Stimulated activated naive CD8-positive, alpha-beta T cell treated with anti-CD3 and anti-CD28 coated beads, Interleukin-15, amount 100 ng/mL, for 72 hours (primary cell): Measurements from ENCODE around the gene HOXA6.
A peak's percentile ranks its signal among the peaks of the same experiment; 100 is the strongest.

ENCODE experiments used
- ATAC-seq: fragments of 150-1000 bp; cut with Tn5 transposase; 2 replicates; pipeline ENCODE4 v1.10.0; 2021; ENCODE audit warnings: mild to moderate bottlenecking, moderate library complexity
- DNase-seq, 2 donors: peaks; one replicate each; pipeline ENCODE4 v3.0.0; 2021 to 2022
- H3K27ac Mint-ChIP-seq, 2 donors: one replicate each; pipeline ENCODE4 v1.8.0; 2022; ENCODE audit warnings: mild to moderate bottlenecking in 2 of 2, mixed read lengths in 2 of 2, moderate library complexity in 2 of 2
- H3K27me3 Mint-ChIP-seq: one replicate; pipeline ENCODE4 v1.8.0; 2022; ENCODE audit warnings: mixed read lengths
- H3K4me1 Mint-ChIP-seq: one replicate; pipeline ENCODE4 v1.8.0; 2022; ENCODE audit warnings: mild to moderate bottlenecking, mixed read lengths
- H3K4me3 Mint-ChIP-seq, 2 donors: one replicate each; pipeline ENCODE4 v1.8.0; 2022; ENCODE audit warnings: mild to moderate bottlenecking in 2 of 2, mixed read lengths in 2 of 2, moderate library complexity in 1 of 2
- H3K9me3 Mint-ChIP-seq, 2 donors: one replicate each; pipeline ENCODE4 v1.8.0; 2022; ENCODE audit warnings: mixed read lengths in 2 of 2

The HOXA6 gene

DNA sequence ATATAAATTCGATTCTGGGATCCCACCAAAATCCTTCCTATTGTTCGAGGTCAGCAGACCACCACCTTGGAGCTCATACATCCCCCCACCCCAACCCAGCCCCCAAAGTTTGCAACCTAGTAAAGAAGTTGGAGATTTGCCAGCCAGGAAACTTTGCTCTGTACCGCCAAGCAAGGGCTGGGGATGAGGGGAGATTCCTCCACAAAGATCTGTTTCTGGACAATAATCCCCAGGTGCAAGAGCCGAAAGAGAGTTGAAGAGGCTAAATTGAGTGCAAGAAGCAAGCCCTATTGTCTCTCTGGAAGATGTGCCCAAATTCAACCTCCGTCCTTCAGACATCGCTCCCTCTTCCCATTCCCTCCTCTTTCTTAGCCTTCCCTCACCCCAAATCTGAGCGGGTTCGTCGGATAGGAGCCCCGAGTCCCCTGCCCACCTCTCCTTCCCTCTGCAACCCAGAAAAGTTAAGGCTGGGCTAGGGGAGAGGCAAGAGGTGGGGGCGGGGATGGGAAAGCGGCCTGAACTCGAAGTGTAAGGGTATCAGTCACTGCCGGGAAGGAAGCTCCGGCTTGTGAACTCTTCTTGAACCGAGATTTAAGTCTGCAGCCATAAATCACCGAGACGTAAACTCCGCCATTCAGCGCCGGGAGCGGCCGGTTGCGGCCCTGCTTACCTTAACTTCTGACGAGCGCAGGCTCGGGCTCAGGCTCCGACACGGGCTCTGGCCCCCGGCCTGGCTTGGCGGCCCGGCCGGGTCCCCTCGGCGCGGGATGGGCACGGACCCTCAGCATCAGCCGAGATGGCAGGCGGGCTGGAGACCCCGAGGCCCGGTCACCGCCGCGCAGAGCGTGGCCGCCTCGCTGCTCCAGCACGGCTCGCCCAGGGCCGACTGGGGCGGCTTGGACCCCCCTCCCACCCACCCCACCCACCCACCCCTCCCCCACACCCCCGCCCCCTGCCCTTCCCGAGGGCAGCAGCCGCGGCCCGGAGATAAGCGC, 34.3 kb downstream of the HOXA6 start:
- DNase-seq: no peak
- peak; percentile 54 for ATAC-seq
- Mint-ChIP-seq H3K4me3 (no peak overlapping the region), H3K27ac (no peak overlapping the region), H3K27me3 (peaks cover 7% of the 10 kb centered on the region), H3K9me3 (no peaks in the 10 kb centered on the region), H3K4me1 (no peaks in the 10 kb centered on the region)

DNA sequence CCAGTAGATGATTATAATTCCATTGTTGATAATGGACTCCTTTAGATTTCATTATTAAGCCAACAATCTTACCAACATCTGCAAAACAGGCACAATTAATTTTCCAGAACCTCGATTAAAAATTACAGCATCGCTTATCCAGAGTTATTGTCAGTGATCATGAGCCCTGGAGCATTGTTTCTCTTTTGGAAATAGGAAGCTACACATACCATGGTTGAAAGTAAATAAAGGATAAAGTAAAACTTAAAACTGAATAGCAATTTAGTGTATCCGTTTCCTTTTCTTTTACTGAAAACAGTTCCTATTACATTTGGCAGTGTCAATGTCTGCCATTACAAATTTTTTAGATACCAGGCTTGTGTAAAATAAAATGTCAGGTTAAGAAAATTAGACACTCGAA, 35.2 kb downstream of the HOXA6 start:
- Mint-ChIP-seq H3K4me1 (no peaks in the 10 kb centered on the region), H3K27me3 (peaks cover 7% of the 10 kb centered on the region), H3K4me3 (no peak overlapping the region), H3K27ac (no peak overlapping the region), H3K9me3 (no peaks in the 10 kb centered on the region)
- no peak for ATAC-seq
- DNase-seq: no peak

DNA sequence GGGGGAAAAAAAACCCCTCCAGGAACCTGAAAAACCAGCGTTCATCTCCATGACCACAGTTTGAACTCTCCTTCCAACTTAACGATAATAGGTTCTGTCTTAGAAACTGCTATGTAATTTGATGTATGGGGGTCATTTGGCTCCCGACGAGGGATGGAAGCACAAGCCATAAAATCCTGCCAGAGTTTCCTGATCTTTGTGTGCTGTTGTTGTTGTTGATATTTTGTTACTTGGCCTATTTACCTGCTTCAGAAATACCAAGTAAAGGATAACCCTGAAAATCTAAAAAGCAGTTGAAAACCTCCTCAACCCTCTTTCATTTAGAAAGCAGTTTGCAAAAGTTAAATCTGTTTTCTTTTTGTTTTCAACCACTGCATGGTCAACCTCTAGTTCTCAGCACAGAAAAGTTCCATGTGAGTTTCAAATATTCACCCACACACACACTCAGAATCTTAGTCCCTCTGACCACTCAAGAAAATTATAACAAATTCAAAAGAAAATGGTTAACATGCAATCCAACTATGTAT, 35.8 kb downstream of the HOXA6 start:
- H3K4me1 Mint-ChIP-seq: no peaks in the 10 kb centered on the region
- no peak overlapping the region for H3K4me3 Mint-ChIP-seq
- DNase-seq: no peak
- no peak overlapping the region for H3K27ac Mint-ChIP-seq
- peaks cover 7% of the 10 kb centered on the region for H3K27me3 Mint-ChIP-seq
- ATAC-seq: no peak
- H3K9me3 Mint-ChIP-seq: no peaks in the 10 kb centered on the region

DNA sequence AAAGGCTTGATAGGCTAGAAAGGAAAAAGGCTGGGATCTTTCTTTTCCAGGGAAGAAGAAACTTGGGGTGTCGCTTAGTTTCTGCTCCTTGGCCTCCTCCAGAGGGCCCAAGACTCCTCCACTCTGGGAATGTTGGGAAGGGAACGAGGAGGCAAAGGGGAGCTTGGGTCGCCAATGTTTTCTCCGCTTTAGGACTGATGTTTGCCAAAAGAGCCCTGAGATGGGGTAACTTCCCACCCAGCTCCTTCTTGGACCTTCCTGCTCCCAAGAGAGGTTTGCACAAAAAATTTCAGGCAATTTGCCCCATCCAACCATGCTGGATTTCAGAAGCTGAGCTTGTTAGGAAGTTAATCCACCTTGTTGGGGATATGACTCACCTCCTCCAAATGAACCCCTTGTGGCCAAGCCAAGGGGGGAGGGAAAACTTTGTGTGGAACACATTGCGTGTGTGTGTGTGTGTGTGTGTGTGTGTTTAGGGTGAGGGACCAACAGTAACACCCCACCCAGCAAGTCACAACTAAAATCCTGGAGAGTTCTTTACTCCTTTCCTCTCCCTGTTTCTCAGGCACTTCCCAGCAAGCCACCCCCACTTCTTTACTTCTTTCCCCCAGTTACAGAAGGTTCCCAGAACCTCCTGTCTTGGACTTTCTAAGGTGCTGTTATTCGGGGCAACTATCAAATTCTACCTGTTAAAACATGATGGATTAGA, 36.4 kb downstream of the HOXA6 start:
- Mint-ChIP-seq H3K4me1 (no peaks in the 10 kb centered on the region), H3K4me3 (no peak overlapping the region), H3K9me3 (no peaks in the 10 kb centered on the region), H3K27ac (no peak overlapping the region), H3K27me3 (peaks cover 10% of the 10 kb centered on the region)
- no peak for ATAC-seq
- DNase-seq: no peak

DNA sequence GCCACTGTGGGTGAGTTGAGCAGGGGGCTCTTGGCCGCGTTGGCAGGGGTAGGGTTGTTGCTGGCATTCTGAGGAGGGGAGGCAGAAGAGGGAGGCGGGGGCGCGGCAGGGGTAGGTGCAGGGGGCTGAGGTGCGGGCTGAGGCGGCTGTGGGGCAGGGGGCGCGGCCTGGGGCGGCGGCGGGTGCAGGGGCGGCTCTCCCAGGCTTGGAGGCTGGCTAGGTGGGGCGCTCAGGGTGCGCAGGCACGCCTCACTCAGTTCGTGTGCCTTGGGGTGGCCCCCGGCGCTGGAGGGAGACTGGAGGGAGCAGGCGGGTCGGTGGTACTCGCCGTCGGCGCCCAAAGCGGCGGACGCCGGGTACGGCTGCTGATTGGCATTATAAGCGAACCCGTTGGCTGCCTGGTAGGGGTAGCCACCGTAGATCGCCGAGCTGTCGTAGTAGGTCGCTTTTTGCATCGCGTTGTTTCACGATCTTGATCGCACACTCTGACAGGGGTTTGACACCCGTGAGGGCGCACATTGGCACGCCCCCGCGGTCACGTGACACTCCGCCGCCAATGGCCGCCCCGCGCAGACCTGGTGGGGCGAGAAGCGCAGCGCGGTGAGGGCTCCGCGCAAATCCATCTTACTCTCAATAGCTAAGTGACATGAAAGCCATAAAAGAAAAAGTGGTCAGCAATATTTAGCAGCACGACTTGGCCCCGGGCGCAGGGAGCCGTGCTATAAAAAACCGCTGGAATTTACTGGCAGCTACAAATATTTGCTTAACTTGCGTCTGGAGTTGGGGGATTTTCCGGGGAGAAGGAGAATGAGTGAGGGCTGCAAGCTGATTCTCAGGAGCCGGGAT, 37.2 kb downstream of the HOXA6 start:
- Mint-ChIP-seq H3K27me3 (peaks cover 18% of the 10 kb centered on the region), H3K9me3 (no peaks in the 10 kb centered on the region), H3K4me1 (no peaks in the 10 kb centered on the region), H3K27ac (no peak overlapping the region), H3K4me3 (no peak overlapping the region)
- DNase-seq (no peak), ATAC-seq (peak; percentile 68)

DNA sequence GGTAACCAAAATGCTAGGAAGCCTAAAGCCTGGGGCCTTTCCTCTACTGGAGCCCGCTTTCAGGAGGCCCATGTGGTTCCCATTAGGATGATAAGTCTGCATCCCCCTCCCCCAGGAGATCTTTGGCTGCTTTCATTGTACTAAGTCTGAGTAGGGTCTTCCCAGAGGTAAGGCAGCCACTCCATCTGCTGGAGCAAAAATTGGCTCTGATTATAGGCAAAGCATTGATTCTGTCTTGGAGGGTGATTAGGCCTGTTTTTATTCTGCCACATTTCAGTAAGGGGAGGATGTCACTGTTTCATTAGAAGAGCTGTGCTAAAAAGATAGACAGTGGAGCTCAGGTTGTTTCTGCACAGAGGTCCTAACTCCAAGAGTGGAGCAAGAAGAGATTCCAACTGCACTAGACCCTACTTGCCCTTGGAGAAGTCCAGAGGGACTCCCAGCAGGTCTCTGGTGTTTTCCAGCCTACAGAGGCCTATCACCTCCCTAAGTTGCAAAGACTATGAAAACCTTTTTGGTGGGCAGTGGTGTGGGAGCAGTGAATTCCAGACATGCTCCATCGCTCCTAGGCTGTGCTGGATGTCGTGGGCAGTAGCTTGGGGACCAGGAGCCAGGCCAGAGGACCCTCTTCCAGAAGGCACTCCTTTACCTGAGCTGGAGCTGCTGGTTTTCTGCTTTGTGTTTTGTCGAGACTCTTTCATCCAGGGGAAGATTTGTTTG, 37.9 kb downstream of the HOXA6 start:
- Mint-ChIP-seq H3K4me1 (no peaks in the 10 kb centered on the region), H3K4me3 (no peak overlapping the region), H3K9me3 (no peaks in the 10 kb centered on the region), H3K27ac (peak overlapping the region in 1 of 2 donors; percentile 46), H3K27me3 (peaks cover 23% of the 10 kb centered on the region)
- no peak for ATAC-seq
- no peak for DNase-seq

DNA sequence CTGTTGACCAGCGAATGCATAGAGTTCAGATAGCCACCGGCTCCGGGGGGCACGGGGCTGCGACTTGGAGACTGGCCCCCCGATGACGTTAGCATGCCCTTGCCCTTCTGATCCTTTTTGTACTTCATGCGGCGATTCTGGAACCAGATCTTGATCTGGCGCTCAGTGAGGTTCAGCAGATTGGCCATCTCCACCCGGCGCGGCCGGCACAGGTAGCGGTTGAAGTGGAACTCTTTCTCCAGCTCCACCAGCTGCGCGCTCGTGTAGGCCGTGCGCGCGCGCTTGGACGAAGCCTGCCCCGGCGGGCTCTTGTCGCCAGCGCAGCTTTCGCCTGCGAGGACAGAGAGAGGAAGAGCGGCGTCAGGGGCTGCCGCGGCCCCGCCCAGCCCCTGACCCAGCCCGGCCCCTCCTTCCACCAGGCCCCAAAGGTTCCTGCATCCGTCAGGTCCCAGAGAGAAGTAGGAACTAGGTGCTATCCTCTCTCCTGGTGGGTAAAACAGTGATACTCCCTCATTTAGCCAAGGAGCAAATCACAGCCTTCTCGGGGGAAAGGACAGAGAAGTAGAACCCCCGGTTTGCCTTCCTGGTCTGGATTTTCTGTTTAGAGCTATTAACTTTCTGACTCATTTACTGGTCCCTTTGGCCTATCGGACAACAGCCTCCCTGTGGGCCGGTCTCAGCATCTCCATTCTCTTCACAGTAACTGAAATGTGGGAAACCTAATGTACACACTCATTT, 39.0 kb downstream of the HOXA6 start:
- no peak for DNase-seq
- H3K27me3 Mint-ChIP-seq: peaks cover 34% of the 10 kb centered on the region
- H3K9me3 Mint-ChIP-seq: no peaks in the 10 kb centered on the region
- H3K4me1 Mint-ChIP-seq: peaks cover 5% of the 10 kb centered on the region
- peak overlapping the region in 1 of 2 donors; percentile 19 for H3K27ac Mint-ChIP-seq
- no peak overlapping the region for H3K4me3 Mint-ChIP-seq
- ATAC-seq: peak; percentile 10

DNA sequence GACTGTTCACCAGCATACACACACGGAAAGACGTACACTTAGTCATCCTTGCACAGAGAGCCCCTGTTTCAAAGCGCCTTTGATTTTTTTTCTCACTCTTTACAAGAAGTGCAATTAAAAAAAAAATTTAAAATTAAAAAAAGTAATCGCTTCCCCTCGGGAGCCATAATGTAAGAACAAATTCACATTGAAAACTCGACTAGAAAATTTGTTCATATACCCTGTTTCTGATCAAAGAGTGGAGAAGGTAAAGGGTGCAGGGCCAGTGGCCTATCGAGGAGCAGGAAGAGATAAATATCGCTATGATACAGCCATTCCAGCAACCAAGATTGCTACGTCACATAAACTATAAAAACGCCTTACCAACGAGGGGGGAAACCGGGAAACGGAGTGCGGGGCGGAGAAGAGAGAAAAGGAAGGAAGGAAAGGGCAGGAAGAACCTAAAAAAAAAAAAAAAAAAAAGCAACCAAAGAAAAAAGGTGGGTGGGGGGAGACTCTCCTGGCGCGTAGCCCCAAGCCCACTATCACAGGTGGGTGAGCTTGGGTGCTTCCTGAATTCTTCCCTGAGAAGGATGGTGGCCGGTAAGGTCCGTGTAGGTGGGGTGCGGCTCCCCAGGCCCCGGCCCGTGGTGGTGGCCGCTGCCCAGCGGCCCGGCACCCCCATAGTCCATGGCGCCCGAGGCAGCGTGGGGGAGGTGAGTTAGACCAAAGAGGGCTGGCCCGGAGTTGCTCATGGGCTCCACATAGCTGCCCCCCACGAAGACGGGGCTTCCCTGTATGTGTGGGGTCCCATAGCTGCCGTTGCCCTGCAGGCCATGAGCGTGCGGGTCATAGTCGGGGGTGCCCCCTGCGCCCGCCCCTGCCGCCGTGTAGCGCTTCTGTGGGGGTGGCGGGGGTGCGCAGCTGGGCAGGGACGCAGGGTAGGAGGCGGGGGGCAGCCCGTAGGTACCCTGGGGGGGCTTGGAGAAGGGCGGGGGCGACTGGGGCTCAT, 39.9 kb downstream of the HOXA6 start:
- Mint-ChIP-seq H3K4me1 (peaks cover 13% of the 10 kb centered on the region), H3K9me3 (no peaks in the 10 kb centered on the region), H3K27ac (no peak overlapping the region), H3K27me3 (peaks cover 43% of the 10 kb centered on the region), H3K4me3 (no peak overlapping the region)
- peak; percentile 70 for ATAC-seq
- DNase-seq: no peak

DNA sequence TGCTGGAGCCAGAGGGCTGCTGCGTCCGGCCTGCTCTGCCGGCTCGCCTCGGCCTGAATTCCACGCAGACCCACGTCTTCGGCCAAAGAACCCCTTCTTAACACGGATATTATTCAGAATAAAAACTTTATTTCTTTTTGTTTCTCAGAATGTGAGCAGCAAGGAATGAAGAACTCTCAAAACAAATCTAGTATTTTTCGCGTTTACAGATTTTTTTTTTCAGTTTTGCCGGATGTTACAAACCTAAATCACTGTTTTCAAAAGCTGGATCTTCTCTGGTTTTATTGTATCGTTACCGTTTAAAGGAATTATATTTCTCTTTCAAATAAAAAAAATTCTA, 40.7 kb downstream of the HOXA6 start:
- H3K27ac Mint-ChIP-seq: no peak overlapping the region
- H3K9me3 Mint-ChIP-seq: no peaks in the 10 kb centered on the region
- no peak for ATAC-seq
- peaks cover 21% of the 10 kb centered on the region for H3K4me1 Mint-ChIP-seq
- peaks cover 49% of the 10 kb centered on the region for H3K27me3 Mint-ChIP-seq
- H3K4me3 Mint-ChIP-seq: no peak overlapping the region
- DNase-seq: no peak

DNA sequence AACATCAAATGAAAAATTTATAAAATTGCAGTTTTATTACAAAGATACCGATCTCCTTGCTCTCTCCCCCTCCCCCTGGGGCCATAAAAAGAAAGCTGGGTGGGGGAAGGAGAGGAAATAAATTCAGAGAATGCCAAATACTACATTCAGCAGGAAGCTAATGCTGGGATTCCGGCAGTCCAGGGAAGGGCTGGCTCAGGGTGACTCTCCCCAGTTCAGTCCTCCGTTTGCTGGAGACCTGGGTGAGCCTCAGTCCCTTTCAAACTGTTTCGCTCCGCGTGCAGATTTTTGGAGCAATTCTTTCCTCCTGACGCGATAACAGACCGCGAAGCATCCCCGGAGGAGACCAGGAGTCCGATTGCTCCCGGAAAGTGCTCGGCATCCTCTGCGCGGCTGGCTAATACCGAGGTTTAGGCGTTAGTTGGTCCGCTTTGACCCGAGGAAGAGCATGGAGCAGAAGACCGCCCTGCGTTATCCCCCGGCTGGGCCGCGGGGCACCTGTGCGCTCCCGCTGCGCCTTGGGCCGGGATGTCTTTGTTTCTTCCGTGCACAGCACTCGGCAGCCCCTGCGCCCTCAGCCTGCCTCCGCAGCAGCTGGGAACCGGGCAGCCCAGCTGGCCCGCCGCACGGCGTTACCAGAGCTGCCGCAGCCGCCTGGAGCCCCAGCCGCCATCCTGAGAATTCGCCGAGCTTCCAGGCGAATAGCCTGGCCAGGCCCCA, 41.2 kb downstream of the HOXA6 start:
- Mint-ChIP-seq H3K4me1 (peaks cover 24% of the 10 kb centered on the region), H3K27ac (no peak overlapping the region)

DNA sequence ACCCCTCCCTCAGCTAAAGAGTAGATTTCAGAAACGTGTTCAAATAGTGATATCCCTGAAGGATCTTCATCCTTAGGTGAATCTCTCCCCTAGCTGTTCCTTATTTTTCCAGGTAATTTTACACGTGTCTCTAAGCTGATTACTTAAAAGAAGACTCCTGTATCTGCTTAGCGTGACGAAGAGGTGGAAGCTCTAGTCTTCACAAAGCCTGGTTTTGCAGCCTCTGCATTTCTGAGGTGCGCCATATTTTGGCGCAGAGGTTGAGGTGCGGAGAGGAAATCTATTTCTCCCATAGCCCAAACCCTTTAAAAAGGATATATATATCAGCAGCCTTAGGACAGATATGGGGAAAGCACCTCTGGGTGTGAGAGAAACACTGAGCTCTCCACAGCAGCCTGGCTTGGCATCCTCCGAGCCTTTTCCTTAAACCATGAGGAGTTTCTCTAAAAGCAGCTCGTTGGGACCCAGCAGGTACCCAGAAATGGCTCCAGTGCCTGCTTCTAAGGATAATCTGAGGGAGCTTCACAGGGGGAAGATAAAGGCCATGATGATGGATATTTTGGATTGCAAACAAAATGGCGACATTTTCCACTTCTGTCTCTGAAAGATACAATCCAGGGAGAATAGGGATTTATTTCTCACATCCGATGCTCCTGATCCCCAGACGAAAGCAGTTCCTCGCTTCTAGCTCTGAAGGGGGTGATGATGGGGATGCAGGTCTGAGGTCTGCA, 42.1 kb downstream of the HOXA6 start:
- H3K27ac Mint-ChIP-seq: no peak overlapping the region
- ATAC-seq (no peak), DNase-seq (no peak)
- H3K27me3 Mint-ChIP-seq: peaks cover 58% of the 10 kb centered on the region
- H3K4me1 Mint-ChIP-seq: peaks cover 24% of the 10 kb centered on the region
- H3K4me3 Mint-ChIP-seq: no peak overlapping the region
- H3K9me3 Mint-ChIP-seq: no peaks in the 10 kb centered on the region

More for the DNA sequence above, 41.2 kb downstream of the HOXA6 start:
- Mint-ChIP-seq H3K27me3 (peaks cover 49% of the 10 kb centered on the region), H3K9me3 (no peaks in the 10 kb centered on the region), H3K4me3 (no peak overlapping the region)
- DNase-seq (no peak), ATAC-seq (no peak)

DNA sequence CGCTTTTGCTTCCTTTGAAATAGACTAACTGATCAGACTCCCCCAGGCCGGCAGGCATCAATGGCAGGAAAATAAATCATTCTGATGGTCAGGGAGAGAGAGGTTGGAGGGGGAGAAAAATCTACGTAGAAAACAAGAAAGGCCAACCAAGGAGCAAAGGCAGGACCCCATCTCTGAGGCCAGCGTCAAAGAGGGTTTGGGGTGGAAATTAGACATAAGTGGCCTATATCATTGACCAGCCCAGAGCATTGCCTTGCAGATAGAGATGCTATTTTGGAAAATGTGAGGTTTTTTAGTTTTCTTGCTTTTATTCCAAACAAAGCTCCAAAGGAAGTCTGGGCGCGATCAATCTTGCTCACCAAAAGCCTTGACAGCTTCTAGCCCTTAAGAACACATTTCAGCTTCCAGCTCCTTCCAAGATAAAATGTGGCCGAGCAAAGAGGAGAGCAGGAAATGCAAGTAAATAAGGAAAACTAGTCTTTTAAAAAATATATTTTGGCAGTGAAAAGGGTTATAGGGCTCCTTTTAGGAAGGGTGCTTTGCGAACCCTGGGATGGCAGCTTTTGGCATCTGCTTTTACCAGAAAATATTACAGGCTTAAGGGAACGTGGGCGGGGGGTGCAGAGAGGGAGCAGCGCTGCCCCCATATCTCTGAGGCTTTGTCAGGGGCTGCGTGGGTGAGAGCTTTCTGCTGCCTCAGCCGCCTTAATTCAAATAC, 43.1 kb downstream of the HOXA6 start:
- Mint-ChIP-seq H3K4me3 (no peak overlapping the region), H3K27me3 (peaks cover 67% of the 10 kb centered on the region), H3K9me3 (no peaks in the 10 kb centered on the region), H3K4me1 (peaks cover 26% of the 10 kb centered on the region), H3K27ac (no peak overlapping the region)
- ATAC-seq (no peak), DNase-seq (no peak)
